ENCODE data around the gene COMMD10.
"Not testable (repeated sequence)": the region's sequence is repeated elsewhere in the genome, so short reads cannot be mapped to it uniquely, and the experiment has no call there.

The COMMD10 gene

GRCh38 chr5:116098998-116099397 lies 14.2 kb downstream of the COMMD10 start:
- no peak for DNase-seq

- not testable (repeated sequence) for DNase-seq
These were observed 20.1 kb downstream of the COMMD10 start for GRCh38 chr5:116104941-116105340.

- DNase-seq = no peak
These were observed 30.3 kb downstream of the COMMD10 start for GRCh38 chr5:116115163-116115562.

DNA sequence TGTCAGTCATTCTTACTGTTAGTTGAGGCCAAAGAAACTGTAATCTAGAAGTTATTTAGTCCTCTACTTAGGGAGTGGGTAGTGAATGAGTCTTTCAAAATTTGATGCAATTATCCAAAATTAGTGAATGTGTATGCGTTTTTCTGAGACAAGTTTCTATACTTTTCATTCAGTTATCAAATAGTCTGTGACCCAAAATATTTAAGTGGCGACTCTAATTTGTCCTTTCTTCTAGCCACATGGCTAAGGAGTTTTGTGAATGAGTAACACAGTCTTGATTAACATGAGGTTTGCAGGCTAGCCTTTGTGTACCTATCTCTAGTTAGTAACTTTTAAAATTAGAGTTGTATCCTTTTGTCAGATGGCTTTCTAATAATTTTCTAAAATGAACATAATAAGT lies 45.6 kb downstream of the COMMD10 start:
- DNase-seq = no peak

- no peak for DNase-seq
These were observed 46.2 kb downstream of the COMMD10 start for GRCh38 chr5:116130976-116131375.

GRCh38 chr5:116133281-116133680 lies 48.5 kb downstream of the COMMD10 start:
- no peak for DNase-seq

DNA sequence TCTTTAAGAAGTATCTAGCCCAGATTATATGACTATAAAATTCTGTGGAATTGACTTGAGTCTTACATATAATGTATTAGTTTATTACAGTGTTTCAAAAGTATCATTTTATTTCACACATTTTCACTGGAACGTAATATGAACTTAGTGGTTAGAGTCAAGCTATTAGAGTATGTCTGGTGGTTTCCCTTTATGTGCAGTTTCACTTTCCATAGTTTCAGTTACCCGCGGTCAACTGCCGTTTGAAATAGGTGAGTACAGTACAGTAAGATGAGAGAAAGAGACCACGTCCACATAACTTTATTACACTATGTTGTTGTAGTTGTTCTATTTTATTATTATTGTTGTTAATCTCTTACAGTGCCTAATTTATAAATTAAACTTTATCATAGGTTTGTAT lies 50.5 kb downstream of the COMMD10 start:
- DNase-seq = no peak

DNA sequence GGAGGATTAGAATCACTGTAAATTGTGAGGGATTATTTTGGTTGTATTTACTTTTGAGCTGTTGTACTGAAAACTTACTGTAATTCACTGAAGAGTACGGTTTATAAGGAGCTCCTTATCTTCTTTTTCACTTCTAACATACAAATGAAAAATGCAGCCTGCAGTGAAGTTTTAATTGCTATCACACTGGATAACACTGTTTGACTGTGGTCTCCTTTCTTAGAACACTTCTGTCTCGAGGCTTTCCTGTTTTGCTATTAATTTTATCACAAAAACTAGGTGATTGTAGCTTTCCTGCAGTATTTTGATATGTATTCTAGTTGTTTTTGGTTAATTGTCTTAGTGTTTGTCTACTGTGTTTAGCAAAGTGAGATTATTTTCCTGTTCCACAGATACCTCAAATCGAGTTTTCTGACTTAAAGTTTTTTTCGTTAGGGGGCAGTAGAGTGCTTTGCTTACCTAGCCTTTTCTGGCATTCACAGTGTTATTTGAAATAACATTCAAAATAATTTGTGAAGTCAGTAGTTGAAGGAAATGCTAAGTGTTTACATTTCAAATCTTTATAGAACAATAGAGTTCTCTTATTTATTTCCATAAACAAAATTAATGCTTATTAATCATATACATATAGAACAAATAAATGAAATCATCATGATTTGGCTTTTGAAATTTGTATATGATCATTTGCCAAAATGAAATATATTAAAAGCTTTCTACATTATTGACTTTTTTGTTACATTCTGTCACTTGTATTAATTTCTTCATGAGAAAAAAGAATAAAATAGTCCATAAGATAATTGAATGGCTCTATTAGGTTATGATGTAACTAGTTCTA lies 52.9 kb downstream of the COMMD10 start:
- peak; percentile 51 to 61 for DNase-seq

GRCh38 chr5:116142495-116142894 lies 57.7 kb downstream of the COMMD10 start:
- no peak for DNase-seq

GRCh38 chr5:116144103-116144502 lies 59.3 kb downstream of the COMMD10 start:
- no peak for DNase-seq

DNA sequence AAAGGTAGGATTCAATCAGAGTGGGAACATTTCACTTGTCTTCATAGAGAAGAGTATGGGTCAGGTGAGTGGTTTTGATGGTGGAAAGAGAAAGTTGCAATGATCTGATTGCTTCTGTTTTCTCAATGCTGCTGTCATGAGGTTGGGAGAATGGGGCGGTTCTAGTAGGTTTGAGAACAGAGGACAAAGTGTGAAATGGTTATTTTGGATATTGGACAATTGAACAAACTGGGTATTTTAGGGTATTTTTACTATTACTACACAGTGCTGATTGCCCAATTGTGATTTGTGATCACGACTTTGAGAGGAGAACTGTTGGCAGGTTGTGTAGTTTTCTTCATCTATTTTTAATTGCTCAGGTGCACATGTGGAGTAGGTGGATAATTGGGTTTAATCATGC lies 60.2 kb downstream of the COMMD10 start:
- DNase-seq = no peak

GRCh38 chr5:116145416-116145815 lies 60.6 kb downstream of the COMMD10 start:
- no peak for DNase-seq

- DNase-seq = no peak
These were observed 67.3 kb downstream of the COMMD10 start for GRCh38 chr5:116152169-116152568.

DNA sequence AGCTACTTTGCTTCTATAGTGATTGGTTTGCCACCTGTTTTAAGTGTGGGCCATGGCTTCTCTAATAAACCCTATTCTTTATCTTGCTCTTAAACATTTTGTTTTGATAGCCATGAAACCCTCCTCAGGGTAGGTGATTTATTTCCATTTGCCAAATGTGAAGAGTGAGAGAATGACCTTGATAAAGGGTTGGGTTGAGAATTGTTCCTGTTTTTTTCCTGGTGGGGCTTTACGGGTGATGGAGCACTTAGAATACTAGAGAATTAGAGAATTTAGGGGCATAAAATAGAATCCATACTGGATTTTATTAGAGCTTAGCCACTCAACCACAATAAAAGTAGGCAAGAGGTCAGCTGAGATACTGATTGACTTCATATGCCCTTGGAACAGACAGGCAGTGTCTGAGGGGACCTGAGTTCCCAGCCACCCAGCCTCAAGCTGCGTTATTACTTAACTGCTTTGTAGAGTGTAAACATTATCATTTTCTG lies 68.9 kb downstream of the COMMD10 start:
- DNase-seq = no peak

GRCh38 chr5:116154252-116154651 lies 69.4 kb downstream of the COMMD10 start:
- DNase-seq = no peak

DNA sequence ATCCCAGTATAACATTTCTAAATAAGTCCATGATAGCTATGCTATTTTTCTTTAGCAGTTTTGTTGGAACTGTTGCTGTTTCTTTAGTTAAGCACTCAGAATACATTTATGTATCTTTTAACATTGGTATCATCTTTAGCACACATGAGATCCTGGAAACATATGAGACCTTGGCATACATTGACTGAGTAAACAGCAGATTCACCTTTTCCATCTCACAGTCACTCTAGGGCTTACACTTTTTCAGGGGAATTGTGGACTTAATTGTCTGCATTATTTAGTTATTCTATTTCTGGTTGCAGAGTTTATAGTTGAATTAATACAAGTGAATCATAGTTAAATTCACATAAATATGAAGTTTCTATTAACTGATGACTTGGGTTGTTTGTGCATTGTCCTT lies 70.1 kb downstream of the COMMD10 start:
- DNase-seq = no peak

DNA sequence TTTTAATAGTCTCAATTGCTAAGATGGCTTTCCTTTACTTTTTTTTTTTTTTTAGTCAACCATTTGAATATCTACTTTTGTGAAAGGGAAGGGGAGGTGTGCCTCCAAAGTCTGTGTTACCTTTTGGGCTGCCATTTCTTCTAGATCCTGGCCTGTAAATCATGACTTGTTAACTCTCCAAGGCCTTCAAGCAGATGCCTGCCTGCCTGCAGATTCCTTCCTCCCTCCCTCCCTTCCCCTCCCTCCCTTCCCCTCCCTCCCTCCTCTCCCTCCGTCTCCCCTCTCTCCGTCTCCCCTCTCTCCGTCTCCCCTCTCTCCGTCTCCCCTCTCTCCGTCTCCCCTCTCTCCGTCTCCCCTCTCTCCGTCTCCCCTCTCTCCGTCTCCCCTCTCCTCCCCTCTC lies 73.1 kb downstream of the COMMD10 start:
- DNase-seq = no peak

DNA sequence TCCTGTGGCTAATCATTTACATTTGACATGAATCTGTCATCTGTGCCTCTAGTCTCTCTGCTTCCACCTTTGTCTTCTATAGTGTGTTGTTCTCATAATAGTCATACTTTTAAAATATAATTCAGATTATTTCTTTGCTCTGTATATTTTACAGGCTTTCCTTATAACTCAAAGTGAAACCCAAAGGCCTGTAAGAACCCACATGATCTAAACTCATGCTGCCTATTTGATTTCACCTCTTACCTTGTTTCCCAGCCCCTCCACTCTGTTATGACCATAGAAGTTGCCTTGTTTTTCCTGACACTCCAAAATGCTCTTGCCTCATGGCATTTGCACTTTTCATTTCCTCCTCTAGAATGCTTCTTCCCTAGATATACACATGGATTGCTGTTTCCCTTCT lies 74.2 kb downstream of the COMMD10 start:
- no peak for DNase-seq

DNA sequence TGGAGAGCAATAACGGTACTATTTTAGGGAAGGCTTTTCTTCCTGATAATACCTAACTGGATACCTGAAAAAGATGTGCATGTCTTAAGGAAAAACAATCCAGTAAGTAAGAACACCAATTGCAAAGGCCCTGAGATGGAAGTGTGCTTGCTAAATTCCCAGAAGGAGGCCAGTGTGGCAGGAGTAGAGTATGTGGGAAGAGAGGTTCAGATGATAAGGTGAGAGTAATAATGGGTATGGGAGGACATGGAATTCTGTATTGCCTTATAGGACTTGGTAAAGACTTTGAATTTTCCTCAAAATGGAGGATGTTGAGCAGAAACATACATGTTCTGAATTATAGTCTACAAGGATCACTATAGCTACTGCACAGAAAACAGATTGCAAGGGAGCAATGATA lies 89.3 kb downstream of the COMMD10 start:
- no peak for DNase-seq

- no peak for DNase-seq
These were observed 91.3 kb downstream of the COMMD10 start for GRCh38 chr5:116176121-116176520.

DNA sequence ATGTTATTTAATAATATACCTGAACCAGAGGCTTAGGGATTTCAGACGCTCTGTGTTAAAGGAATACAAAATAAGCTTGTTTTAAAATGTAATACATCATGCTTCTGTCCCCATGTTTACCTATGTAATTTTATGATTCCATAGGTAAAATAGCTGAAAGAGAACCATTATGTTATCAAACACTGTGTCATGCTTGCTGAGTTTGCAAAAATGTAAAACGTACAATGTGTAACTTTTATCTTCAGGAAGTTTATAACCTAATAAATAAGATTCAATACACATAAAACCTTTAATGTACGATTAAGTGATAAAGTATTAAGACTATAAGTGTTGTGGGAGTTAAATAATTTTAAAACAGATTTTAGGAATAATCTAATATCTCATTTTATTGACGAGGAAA lies 94.1 kb downstream of the COMMD10 start:
- no peak for DNase-seq

DNA sequence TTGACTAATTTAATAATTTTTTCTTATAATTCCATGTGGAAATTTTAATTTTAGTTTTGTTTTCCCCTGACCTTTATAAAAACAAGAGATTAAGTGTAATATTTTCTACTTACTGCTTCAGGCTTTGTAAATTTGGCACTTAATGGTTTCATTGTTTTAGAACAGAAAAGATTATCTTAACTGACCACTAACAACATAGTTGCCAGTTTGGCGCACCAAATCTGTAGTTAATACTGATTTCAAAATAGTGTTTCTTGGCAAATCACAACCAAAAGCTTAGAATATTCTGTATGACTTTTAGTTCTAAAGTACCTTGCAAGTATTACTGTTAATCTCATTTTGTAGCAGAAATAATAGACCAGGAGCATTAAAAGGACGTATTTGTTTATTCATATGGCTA lies 124.3 kb downstream of the COMMD10 start:
- no peak for DNase-seq

GRCh38 chr5:116212225-116212624 lies 127.4 kb downstream of the COMMD10 start:
- no peak for DNase-seq

DNA sequence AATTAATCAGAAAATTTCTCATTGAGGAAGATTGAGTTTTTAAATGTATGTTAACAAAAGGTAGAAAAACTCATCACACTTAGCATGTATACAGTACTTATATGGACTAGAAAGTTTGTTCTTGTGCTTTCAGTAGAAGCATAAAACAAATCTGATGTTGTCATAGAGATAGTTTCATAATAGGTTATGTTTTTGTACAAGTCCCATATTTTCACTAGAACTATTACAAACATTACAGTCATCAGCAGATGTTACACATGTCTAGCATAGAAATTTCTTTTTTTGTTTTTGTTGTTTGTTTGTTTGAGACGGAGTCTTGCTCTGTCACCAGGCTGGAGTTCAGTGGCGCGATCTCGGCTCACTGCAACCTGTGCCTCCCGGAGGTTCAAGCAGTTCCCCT lies 131.4 kb downstream of the COMMD10 start:
- no peak for DNase-seq
